EL (cell line): ENCODE measurements around the gene MYOF.
A peak's percentile ranks its signal among the peaks of the same experiment; 100 is the strongest.
"Not testable (repeated sequence)": the region's sequence is repeated elsewhere in the genome, so short reads cannot be mapped to it uniquely, and the experiment has no call there.

Experiments
- DNase-seq: peaks from one replicate; pipeline ENCODE4 v3.0.0-alpha.2; 2016

MYOF gene

GRCh38 chr10:93420091-93420490 lies 62.0 kb downstream of the MYOF start:
- no peak for DNase-seq

DNA sequence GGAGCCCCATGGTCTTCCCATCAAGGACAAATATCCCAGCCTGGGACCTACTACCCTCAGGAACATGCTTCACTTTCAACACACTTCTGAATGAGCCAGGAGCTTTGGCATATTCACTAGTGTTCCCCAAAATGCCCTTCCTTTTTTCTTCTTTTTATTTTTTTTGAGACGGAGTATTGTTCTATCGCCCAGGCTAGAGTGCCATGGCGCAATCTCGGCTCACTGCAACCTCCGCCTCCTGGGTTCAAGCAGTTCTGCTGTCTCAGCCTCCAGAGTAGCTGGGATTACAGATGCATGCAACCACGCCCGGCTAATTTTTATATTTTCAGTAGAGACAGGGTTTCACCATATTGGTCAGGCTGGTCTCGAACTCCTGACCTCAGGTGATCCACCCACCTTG lies 63.1 kb downstream of the MYOF start:
- not testable (repeated sequence) for DNase-seq

- no peak for DNase-seq
These were observed 64.2 kb downstream of the MYOF start for GRCh38 chr10:93417921-93418320.

GRCh38 chr10:93417266-93417665 lies 64.9 kb downstream of the MYOF start:
- DNase-seq, result no peak

GRCh38 chr10:93416824-93417223 lies 65.3 kb downstream of the MYOF start:
- no peak for DNase-seq

DNA sequence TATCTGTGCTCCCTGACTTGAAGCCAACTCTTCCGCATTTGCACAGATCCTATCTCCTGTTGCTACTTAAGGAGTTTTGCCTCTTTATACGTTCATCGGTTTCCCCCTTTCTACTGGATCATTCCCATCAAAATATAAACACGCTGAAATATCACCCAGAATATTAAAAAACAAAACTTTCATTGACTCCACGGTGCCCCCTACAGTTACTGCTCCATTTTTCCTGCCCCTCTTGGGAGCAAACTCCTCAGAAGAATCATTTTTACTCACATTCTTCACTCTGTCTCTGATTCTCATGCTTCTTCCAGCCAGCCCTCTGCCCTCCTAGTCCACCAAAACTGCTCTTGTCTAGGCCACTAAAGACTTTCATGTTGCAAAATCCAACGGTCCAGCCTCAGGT lies 66.4 kb downstream of the MYOF start:
- DNase-seq, result no peak

DNA sequence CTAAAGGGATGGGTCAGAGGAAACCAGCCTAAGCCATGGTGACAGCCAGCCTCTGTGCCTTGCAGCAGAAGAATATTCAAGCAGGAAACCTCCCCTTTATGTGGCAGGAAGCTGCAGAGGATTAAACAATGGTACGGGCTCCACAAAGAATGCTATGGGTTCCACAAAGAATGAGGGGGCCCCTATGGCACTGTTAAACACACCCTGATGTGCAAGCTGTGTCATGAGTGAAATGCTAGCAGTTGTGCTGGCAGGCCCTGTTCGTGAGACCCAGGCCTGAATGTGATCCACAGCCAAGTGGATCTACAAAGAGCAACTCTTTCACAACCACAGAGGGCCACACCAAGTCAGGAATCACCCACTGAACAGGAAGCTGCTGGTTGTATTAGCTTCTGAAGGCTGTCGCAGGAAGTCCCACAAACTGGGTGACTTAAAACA lies 68.9 kb downstream of the MYOF start:
- DNase-seq, result no peak

- no peak for DNase-seq
These were observed 69.3 kb downstream of the MYOF start for GRCh38 chr10:93412801-93413200.

GRCh38 chr10:93410697-93411348 lies 71.3 kb downstream of the MYOF start:
- no peak for DNase-seq

DNA sequence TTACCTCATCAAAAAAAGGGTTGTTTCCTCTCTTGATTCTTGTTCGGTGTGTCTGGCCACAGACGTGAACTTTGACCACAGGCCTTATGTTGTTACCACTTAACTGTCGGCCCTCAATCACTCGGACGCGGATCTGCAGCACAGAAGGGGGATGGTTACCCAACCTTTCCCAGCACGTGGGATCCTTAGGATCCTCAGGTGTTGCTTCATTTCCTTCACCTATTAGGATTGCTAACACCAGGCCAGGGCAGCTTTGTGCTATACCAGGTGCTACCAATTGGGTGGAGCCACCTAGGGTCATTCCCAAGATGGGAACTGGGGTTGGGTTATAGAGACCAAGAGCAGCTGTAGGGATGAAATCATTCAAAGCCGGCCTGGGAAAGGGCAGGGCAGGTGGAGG lies 73.4 kb downstream of the MYOF start:
- DNase-seq, result no peak

- peak; percentile 38 for DNase-seq
These were observed 75.6 kb downstream of the MYOF start for GRCh38 chr10:93406364-93407145.

DNA sequence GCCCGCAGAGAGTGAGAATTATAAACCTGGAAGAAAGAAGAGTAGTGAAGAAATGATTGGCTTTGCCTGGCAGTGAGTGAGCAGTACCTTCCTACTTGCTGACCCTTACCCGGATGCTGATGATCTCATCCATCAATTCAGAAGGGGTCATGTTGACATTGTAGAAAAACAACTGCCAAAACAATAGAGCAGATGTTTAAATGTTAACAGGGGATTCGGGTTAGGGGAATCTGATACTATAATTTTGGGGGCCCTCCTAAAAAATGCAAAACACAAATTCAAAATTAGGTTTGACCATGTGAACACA lies 78.1 kb downstream of the MYOF start:
- DNase-seq, result no peak

DNA sequence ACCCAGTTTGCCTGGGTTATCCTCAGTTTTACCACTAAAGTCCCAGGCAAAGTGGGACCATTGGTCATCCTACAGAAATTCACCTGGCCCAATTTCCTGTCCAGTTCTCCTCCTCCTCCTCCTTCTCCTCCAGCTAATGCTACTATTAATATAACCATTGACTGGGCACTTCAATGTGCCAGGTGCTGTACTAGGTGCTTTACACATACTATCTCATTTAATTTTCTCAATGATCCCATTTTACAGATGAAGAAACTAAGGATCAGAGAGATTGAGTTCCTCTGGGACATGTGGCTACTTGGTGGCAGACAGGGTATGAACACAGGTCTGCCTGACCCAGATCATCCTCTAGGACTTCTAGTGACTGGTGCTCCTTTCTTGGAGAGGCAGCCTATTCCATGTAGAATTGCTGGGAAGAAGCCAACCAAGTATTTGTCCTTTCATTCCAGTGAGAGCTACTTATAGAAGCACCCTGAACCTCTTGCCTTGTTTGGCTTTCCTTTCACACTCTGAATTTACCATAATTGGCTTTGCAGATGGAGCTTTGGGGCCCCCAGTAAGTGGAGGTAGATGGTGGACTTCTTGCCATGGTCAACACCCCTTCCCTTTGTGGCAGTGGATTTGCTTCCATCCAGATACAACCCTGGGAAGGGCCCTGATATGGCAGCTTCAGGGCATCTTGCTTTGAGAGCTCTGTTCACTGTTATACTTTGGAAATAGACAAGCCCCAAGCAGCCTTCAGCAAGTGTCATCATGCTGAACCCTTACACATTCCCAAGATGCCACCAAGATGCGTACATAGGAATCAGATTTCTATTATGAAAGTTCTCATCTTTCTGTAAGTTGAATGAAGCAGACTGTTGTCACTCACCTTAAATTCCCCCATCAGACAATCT lies 78.7 kb downstream of the MYOF start:
- DNase-seq, result peak; percentile 27

- DNase-seq, result no peak
These were observed 79.9 kb downstream of the MYOF start for GRCh38 chr10:93402192-93402591.

DNA sequence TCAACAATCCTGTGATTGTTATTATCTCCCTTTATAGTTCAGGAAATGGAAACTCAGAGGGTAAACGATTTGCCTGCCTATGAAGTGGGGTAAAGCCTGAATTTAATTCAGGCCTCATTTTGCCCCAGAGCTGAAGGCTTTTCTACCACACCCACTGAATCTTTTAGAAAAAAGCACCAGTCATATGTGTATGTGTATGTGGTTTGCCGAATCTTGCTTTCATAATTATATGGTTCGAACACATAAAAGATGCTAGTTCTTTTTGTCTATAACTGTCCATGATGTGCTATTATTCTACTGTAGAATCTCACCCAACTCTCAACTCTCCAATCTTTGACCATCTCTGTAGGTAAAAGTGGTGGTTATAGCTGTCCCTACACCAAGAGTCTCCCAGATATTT lies 83.6 kb downstream of the MYOF start:
- DNase-seq, result no peak

DNA sequence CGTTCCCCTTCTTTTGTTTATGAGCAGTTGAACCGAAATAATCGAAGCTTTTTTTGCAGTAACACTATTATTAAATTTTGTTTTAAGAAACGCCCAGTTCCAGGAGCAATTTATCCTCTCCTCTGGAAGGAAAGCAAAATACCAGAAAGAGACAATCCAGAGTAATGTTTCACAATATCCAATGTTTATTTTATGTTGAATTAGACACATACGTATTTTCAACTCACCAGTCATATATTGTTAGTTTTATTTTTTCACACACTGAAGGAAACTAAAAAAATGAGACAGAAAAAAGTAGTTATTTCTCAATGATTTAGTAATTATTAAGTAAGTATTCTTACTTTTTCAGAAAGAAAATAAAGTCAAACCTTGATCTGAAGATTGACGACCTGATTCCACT lies 85.1 kb downstream of the MYOF start:
- no peak for DNase-seq

DNA sequence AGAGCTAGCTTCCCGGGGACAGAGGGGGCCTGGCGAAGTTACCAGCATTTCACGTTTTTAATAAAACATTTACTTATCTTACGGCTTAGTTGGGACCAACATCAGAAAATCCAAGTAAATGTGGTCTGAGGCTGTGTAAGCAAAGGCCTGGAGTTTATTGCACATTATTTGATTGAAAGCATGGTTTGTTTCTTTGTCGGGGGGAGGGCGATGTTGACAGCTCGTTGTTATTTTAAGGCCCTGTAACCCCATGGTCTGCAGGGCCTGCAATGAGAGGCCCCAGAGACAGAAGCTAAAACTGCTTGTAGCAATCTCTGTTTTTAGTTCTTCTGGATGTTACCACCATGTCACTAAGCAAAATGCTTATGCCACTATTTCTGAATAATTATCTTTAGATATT lies 88.9 kb downstream of the MYOF start:
- no peak for DNase-seq

DNA sequence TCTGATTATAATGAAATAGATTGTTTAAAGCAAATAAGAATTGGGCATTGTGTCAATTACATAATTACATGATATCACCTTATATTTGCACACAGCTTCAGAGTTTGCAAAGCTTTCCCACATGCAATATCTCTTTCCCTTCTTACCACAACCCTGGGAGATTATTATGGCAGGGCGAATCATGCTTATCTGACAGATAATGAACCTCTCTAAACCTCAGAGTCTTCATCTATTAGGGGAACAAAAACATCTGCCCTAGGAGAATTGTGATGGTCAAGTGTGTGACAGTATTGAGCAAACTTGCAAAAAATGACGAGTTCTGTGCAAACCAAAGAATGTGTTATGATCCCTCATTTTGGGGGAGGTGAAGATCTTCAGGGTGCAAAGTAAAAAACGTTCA lies 90.0 kb downstream of the MYOF start:
- peak; percentile 16 for DNase-seq

GRCh38 chr10:93390306-93391090 lies 91.6 kb downstream of the MYOF start:
- DNase-seq, result no peak

GRCh38 chr10:93386631-93387369 lies 95.3 kb downstream of the MYOF start:
- peak; percentile 62 for DNase-seq

GRCh38 chr10:93385345-93385744 lies 96.8 kb downstream of the MYOF start:
- DNase-seq, result no peak

DNA sequence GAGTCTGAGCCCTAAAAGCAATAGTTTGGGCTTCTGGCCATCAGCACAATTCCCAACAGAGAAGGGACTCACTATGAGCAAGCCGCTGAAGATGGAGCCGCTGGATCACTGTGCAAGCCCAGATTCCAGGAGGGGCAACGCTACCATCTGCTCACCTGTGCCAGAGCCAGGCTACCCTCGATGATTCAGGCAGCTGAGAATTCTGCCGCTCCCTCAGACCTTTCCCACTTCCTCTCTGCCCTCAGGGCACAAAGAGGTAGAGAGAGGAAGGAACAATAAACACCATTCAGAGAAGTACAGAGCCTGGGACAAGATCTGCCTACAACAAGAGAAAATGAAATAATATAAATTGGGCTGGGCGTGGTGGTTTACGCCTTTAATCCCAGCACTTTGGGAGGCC lies 98.1 kb downstream of the MYOF start:
- DNase-seq, result peak; percentile 88
